ENCODE data around the gene P2RY8. TPM values are rescaled to one million over a fixed set of nuclear protein-coding genes. Genes with fewer than 3 reads are reported as not detected.

The P2RY8 gene
- total RNA-seq, 1 donor = not detected

DNA sequence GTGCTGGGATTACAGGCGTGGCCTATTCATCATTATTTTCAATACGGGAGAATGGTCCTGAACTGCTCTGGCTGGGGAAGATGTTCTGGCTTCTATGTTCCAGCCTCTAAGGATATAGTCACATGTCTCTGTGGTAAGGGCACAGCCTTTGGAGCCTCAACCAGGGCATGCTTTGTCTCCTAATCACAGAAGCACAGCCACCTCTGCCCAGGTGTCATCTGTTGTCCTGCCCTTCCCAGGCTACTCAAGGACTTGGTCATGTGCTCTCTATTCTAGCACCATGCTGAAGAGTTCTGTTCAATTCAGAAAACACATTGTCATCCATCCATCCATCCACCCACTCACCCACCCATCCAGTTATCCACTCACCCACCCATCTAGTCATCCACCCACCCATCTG lies 113.8 kb downstream of the P2RY8 start:
- no peak overlapping the region for H3K4me3 ChIP-seq (ENCODE audit: low read depth, low read length)
- no peak for DNase-seq (ENCODE audit: low read depth)
- no peak for TF ChIP-seq CTCF (IDR thresholded peaks at IDR 0.05; ENCODE audit: insufficient read depth, low read length)

DNA sequence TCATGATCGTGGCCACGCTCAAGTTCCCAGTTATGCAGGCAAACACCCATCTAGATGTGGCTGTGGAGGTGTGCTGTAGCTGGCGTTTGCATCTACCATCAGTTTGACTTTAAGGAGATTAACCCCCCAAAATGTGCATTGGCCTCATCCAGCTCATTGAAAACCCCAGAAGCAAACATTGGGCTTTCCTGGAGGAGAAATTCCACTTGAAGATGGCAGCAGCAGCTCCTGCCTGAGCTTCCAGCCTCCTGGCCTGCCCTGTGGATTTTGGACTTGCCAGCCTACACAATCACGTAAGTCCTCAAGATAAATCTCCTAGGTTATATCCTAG lies 114.9 kb downstream of the P2RY8 start:
- no peak for DNase-seq (ENCODE audit: low read depth)
- TF ChIP-seq CTCF (IDR thresholded peaks at IDR 0.05; ENCODE audit: insufficient read depth, low read length) = no peak
- H3K4me3 ChIP-seq (ENCODE audit: low read depth, low read length) = no peak overlapping the region

GRCh38 chrX:1421433-1422134 lies 115.4 kb downstream of the P2RY8 start:
- no peak for TF ChIP-seq CTCF (IDR thresholded peaks at IDR 0.05; ENCODE audit: insufficient read depth, low read length)
- H3K4me3 ChIP-seq (ENCODE audit: low read depth, low read length) = no peak overlapping the region
- DNase-seq (ENCODE audit: low read depth) = no peak

DNA sequence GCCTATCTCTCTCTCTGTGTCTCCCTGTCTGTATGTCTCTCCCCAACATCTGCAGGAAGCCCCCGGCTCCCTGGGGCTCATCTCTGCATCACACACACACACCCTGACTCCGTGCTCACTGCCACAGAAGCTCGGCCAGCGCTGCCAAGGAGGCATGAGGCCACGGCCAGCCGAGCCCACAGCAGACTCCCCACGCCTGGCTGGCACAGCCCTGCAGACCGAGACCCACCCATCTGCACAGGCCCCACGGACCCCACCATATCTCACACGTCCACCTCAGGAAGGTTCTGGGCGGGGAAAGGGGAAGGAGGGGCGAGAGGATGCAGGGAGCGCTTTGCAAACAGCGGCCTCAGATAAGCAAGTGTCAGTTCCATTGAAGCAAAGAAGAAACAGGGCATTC lies 116.6 kb downstream of the P2RY8 start:
- no peak for TF ChIP-seq CTCF (IDR thresholded peaks at IDR 0.05; ENCODE audit: insufficient read depth, low read length)
- no peak overlapping the region for H3K4me3 ChIP-seq (ENCODE audit: low read depth, low read length)
- no peak for DNase-seq (ENCODE audit: low read depth)

- DNase-seq (ENCODE audit: low read depth) = no peak
- no peak for TF ChIP-seq CTCF (IDR thresholded peaks at IDR 0.05; ENCODE audit: insufficient read depth, low read length)
- H3K4me3 ChIP-seq (ENCODE audit: low read depth, low read length) = no peak overlapping the region
Measured at GRCh38 chrX:1419545-1420355, 117.2 kb downstream of the P2RY8 start.

DNA sequence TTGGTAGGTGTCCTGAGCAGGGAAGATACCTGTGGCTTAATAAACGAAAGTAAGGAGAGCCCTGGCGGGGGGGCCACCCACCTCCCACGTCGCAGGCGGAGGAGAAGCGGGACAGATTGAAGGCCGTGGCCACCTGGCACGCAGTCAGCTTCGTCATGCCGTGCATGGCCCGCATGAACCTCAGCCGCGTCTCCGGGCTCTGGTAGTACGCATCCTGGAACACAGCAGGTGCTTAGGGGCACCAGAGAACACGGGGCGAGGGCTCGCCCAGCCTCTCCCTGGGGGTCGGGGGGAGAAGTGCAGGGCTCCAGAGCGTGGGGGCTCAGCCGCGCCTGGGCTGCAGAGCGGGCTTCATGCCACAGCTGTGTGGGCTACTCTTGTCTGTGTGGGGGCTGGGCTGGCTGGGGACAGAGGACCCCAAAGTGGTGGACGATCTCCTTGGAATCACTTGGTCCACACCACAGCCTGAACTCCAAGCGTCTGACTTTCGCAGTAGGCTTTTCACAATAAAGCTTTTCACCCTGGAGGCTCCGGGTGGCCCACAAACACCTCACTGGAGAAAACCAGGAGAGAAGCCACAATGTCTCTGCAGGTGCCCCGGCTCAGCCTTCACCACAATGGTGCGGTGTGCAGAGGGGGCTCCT lies 118.0 kb downstream of the P2RY8 start:
- no peak for TF ChIP-seq CTCF (IDR thresholded peaks at IDR 0.05; ENCODE audit: insufficient read depth, low read length)
- DNase-seq (ENCODE audit: low read depth) = no peak
- H3K4me3 ChIP-seq (ENCODE audit: low read depth, low read length) = no peak overlapping the region
